ENCODE results near the gene CNPPD1.
A peak's percentile ranks its signal among the peaks of the same experiment; 100 is the strongest.

CNPPD1 gene

GRCh38 chr2:219176818-219177551, at the start of gene CNPPD1:
TSS of gene CNPPD1 (minus strand) at chr2:219176925. CDS start at chr2:219176828, 97 bp downstream.
- peak within 1 kb of the TSS; percentile 91 for H3K4me3 ChIP-seq (ENCODE audit: low read length)
- DNase-seq (ENCODE audit: low read depth), result peak; percentile 87
- no peak for TF ChIP-seq CTCF (IDR thresholded peaks at IDR 0.05; ENCODE audit: insufficient read depth, low read depth, low read length, missing control alignments)

GRCh38 chr2:219225350-219225749, 48.6 kb upstream of the CNPPD1 start:
- no peak overlapping the region for H3K4me3 ChIP-seq (ENCODE audit: low read length)
- no peak for DNase-seq (ENCODE audit: low read depth)
- no peak for TF ChIP-seq CTCF (IDR thresholded peaks at IDR 0.05; ENCODE audit: insufficient read depth, low read depth, low read length, missing control alignments)

- DNase-seq (ENCODE audit: low read depth), result no peak
- TF ChIP-seq CTCF (IDR thresholded peaks at IDR 0.05; ENCODE audit: insufficient read depth, low read depth, low read length, missing control alignments), result no peak
- H3K4me3 ChIP-seq (ENCODE audit: low read length), result no peak overlapping the region
Measured at GRCh38 chr2:219223831-219224610, 47.3 kb upstream of the CNPPD1 start.

- DNase-seq (ENCODE audit: low read depth), result no peak
- no peak for TF ChIP-seq CTCF (IDR thresholded peaks at IDR 0.05; ENCODE audit: insufficient read depth, low read depth, low read length, missing control alignments)
- no peak overlapping the region for H3K4me3 ChIP-seq (ENCODE audit: low read length)
Measured at GRCh38 chr2:219221957-219222518, 45.3 kb upstream of the CNPPD1 start.

- TF ChIP-seq CTCF (IDR thresholded peaks at IDR 0.05; ENCODE audit: insufficient read depth, low read depth, low read length, missing control alignments), result no peak
- no peak for DNase-seq (ENCODE audit: low read depth)
- H3K4me3 ChIP-seq (ENCODE audit: low read length), result no peak overlapping the region
Measured at GRCh38 chr2:219220652-219221402, 44.1 kb upstream of the CNPPD1 start.

GRCh38 chr2:219219784-219220532, 43.2 kb upstream of the CNPPD1 start:
- no peak overlapping the region for H3K4me3 ChIP-seq (ENCODE audit: low read length)
- no peak for TF ChIP-seq CTCF (IDR thresholded peaks at IDR 0.05; ENCODE audit: insufficient read depth, low read depth, low read length, missing control alignments)
- DNase-seq (ENCODE audit: low read depth), result no peak
